Vagina (tissue), 2 donors: ENCODE data around the gene TRPM1.

Source experiments
- CTCF ChIP-seq, 3 experiments: fragments of 450-650 bp in 2 of 3; fragments of 200-600 bp in 1 of 3; sonication (generic) in 1 of 3; IDR thresholded peaks; one replicate each; pipeline ENCODE4 v1.5.1; 2017 to 2019; ENCODE audit warnings: antibody characterized with exemption in 3 of 3, mild to moderate bottlenecking in 2 of 3, moderate library complexity in 2 of 3
- POLR2A ChIP-seq, 2 donors: fragments of 450-650 bp; IDR thresholded peaks; one replicate each; pipeline ENCODE4 v1.6.1; 2017; ENCODE audit warnings: antibody characterized with exemption in 2 of 2, mild to moderate bottlenecking in 2 of 2, moderate library complexity in 2 of 2
- POLR2AphosphoS5 ChIP-seq, 2 donors: sonication (generic); formaldehyde crosslinking; IDR thresholded peaks; one replicate each; pipeline ENCODE4 v1.9.0; 2017; ENCODE audit warnings: antibody characterized with exemption in 2 of 2, mild to moderate bottlenecking in 2 of 2, low read depth in 1 of 2; ENCODE audit not compliant: insufficient read depth in 1 of 2

- TF ChIP-seq CTCF (IDR thresholded peaks at IDR 0.05) (no peak), POLR2AphosphoS5 (IDR thresholded peaks at IDR 0.05; ENCODE audit: insufficient read depth in 1 of 2, low read depth in 1 of 2) (no peak), POLR2A (IDR thresholded peaks at IDR 0.05) (no peak)
These were observed 148.3 kb downstream of the TRPM1 start for GRCh38 chr15:30953183-30953582.
